DMS153 treated with DMSO at 0.1 percent for 48 hours (cell line): ENCODE results near the gene HOXA3.

Source experiments
- DNase-seq: peaks from one replicate; lab custom pipeline; 2025; ENCODE audit not compliant: unreplicated experiment; lab: John Stamatoyannopoulos, UW

Gene HOXA3

GRCh38 chr7:27179503-27180430, 27.4 kb upstream of the HOXA3 start:
- DNase-seq, result peak; percentile 41

- DNase-seq, result no peak
Measured at GRCh38 chr7:27179030-27179429, 26.6 kb upstream of the HOXA3 start.

GRCh38 chr7:27178366-27178765, 26.0 kb upstream of the HOXA3 start:
- no peak for DNase-seq

- DNase-seq, result no peak
Measured at GRCh38 chr7:27177795-27178320, 25.5 kb upstream of the HOXA3 start.

GRCh38 chr7:27176962-27177794, 24.8 kb upstream of the HOXA3 start:
- no peak for DNase-seq

GRCh38 chr7:27176524-27176845, 24.1 kb upstream of the HOXA3 start:
- no peak for DNase-seq

- DNase-seq, result no peak
Measured at GRCh38 chr7:27175626-27176523, 23.5 kb upstream of the HOXA3 start.

- no peak for DNase-seq
Measured at GRCh38 chr7:27174874-27175625, 22.7 kb upstream of the HOXA3 start.

GRCh38 chr7:27173956-27174873, 21.8 kb upstream of the HOXA3 start, which contains the start of gene HOXA10:
Gene HOXA10 (minus strand): TSS chr7:27174320. CDS start chr7:27174306, 14 bp downstream.
- DNase-seq, result no peak

GRCh38 chr7:27173511-27173955, 21.1 kb upstream of the HOXA3 start:
- DNase-seq, result peak; percentile 59

- peak; percentile 59 for DNase-seq
Measured at GRCh38 chr7:27172823-27173510, 20.6 kb upstream of the HOXA3 start.

GRCh38 chr7:27172315-27172774, 20.0 kb upstream of the HOXA3 start:
- DNase-seq, result no peak

GRCh38 chr7:27171637-27172314, 19.4 kb upstream of the HOXA3 start:
- DNase-seq, result peak; percentile 72

- DNase-seq, result peak; percentile 59
Measured at GRCh38 chr7:27171325-27171636, 18.9 kb upstream of the HOXA3 start.

GRCh38 chr7:27170426-27171324, 18.3 kb upstream of the HOXA3 start:
- DNase-seq, result peak; percentile 77

- peak; percentile 81 for DNase-seq
Measured at GRCh38 chr7:27169658-27170425, 17.5 kb upstream of the HOXA3 start.
